ENCODE results near the gene ZNF644. TPM values are rescaled to one million over a fixed set of nuclear protein-coding genes. Genes with fewer than 3 reads are reported as not detected.
"Not testable (repeated sequence)": the region's sequence is repeated elsewhere in the genome, so short reads cannot be mapped to it uniquely, and the experiment has no call there.

Gene ZNF644
- total and polyA plus RNA-seq, 7 experiments from 2014 or later: 53.9 to 117 (median 78.5) TPM

DNA sequence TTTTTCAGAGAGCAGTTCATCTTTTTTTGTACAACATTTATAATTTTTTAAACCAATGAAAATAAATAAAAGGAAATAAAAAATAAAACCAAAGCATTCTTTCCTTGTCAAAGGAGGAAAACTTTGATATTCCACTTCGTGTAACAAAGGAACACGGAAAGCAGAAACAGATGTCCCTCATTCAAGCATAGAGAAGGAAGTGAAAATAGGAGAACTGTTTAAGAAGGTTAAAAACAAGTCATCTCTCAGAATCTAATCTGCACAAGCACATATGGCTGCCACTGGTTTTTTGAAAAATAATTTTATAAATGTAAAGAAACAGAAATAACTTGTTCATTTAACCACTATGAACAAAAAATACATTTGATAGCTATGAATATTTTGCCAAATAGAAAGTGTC, 35.9 kb upstream of the ZNF644 start:
- no peak for DNase-seq
- no peak overlapping the region for H3K27ac Mint-ChIP-seq
- CTCF ChIA-PET: no interaction called here
- peaks cover 0 to 2% (median 0%) of the 10 kb centered on the region in 7 donors for H3K4me1 Mint-ChIP-seq
- peaks cover 0 to 4% (median 0%) of the 10 kb centered on the region in 11 donors for H3K9me3 Mint-ChIP-seq
- H3K36me3 Mint-ChIP-seq: peaks cover 0 to 4% (median 0%) of the 10 kb centered on the region in 5 donors
- H3K27ac ChIP-seq (ENCODE audit: low read depth, low read length): no peak overlapping the region
- H3K4me3 ChIP-seq (ENCODE audit: low read length): no peak overlapping the region
- peaks cover 4 to 11% (median 5%) of the 10 kb centered on the region in 5 donors for H3K27me3 Mint-ChIP-seq
- no peaks in the 10 kb centered on the region for H3K9me3 ChIP-seq (ENCODE audit: control insufficient read depth in 2 of 3, low read length in 3 of 3)
- H3K36me3 ChIP-seq (ENCODE audit: control insufficient read depth in 2 of 3, insufficient read depth in 3 of 3, low read length in 3 of 3): no peaks in the 10 kb centered on the region
- intact Hi-C loops (cut with micrococcal nuclease): no loop called here
- H3K27me3 ChIP-seq (ENCODE audit: control insufficient read depth in 2 of 2, insufficient read depth in 2 of 2, low read length in 2 of 2): no peaks in the 10 kb centered on the region
- H3K4me1 ChIP-seq (ENCODE audit: control insufficient read depth in 2 of 2, insufficient read depth in 2 of 2, low read length in 2 of 2): peaks cover 0 to 9% of the 10 kb centered on the region in 2 donors
- POLR2A ChIA-PET: no interaction called here
- H3K4me3 Mint-ChIP-seq: no peak overlapping the region
- ATAC-seq: no peak

DNA sequence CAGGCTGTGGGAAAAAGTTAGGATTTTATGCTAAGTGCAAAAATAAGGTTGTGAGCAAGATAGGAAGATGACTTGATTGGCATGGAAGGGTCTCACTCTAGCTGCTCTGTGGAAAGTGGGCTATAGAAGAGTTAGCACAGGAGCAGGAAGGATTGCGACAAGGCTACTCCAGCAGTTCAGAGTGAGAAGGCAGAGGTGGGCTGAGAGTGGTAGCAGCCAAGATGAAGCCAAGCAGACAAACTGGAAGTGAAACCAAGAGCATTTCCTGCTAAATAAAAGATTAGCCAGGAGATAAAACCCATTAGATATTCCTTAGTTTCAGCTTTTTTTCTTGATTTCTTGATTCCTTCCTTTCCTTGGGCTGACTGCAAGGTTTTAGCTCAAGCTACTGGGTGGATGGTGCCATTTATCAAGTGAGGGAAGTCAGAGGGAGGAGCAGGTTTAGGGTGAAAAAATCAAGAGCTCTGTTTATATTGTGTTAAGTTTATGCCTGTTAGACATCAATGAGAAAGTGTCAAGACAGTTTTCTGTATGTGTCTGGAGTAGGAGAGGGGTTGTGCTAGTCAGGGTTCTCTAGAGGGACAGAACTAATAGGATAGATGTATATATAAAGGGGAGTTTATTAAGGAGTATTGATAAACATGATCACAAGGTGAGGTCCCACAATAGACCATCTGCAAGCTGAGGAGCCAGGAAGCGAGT, 33.1 kb upstream of the ZNF644 start:
- Histone ChIP-seq H3K9me3 (ENCODE audit: control insufficient read depth in 2 of 3, low read length in 3 of 3) (no peaks in the 10 kb centered on the region), H3K27ac (ENCODE audit: low read depth, low read length) (no peak overlapping the region), H3K36me3 (ENCODE audit: control insufficient read depth in 2 of 3, insufficient read depth in 3 of 3, low read length in 3 of 3) (no peaks in the 10 kb centered on the region), H3K4me1 (ENCODE audit: control insufficient read depth in 2 of 2, insufficient read depth in 2 of 2, low read length in 2 of 2) (peaks cover 0 to 9% of the 10 kb centered on the region in 2 donors), H3K27me3 (ENCODE audit: control insufficient read depth in 2 of 2, insufficient read depth in 2 of 2, low read length in 2 of 2) (no peaks in the 10 kb centered on the region), H3K4me3 (ENCODE audit: low read length) (no peak overlapping the region)
- Mint-ChIP-seq H3K4me3 (no peak overlapping the region), H3K9me3 (no peaks in the 10 kb centered on the region), H3K4me1 (no peaks in the 10 kb centered on the region), H3K27ac (no peak overlapping the region), H3K36me3 (no peaks in the 10 kb centered on the region), H3K27me3 (peaks cover 0 to 8% (median under 1%) of the 10 kb centered on the region in 5 donors)
- POLR2A ChIA-PET: no interaction called here
- peak in 1 of 9 donors; percentile 0 for DNase-seq
- intact Hi-C loops (cut with micrococcal nuclease): no loop called here
- no peak for ATAC-seq
- CTCF ChIA-PET: no interaction called here

DNA sequence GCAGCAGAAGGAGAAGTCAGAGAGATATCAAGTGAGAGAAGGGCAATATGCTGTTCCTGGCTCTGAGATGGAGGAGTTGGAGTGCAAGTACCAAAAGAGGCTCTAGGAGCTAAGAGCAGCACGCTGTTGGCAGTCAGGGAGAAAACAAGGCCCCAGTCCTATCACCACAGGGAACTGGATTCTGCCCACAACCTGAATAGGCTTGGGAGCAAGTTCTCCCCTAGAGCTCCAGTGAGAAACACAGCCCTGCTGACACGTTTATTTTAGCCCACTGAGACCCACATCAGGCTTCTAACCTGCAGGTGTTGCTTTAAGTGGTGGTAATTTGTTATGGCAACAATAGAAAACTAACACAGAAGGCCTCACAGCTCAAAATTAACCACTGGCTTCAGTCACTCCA, 31.8 kb upstream of the ZNF644 start:
- Histone ChIP-seq H3K9me3 (ENCODE audit: control insufficient read depth in 2 of 3, low read length in 3 of 3) (no peaks in the 10 kb centered on the region), H3K27ac (ENCODE audit: low read depth, low read length) (no peak overlapping the region), H3K27me3 (ENCODE audit: control insufficient read depth in 2 of 2, insufficient read depth in 2 of 2, low read length in 2 of 2) (no peaks in the 10 kb centered on the region), H3K4me3 (ENCODE audit: low read length) (no peak overlapping the region), H3K36me3 (ENCODE audit: control insufficient read depth in 2 of 3, insufficient read depth in 3 of 3, low read length in 3 of 3) (no peaks in the 10 kb centered on the region), H3K4me1 (ENCODE audit: control insufficient read depth in 2 of 2, insufficient read depth in 2 of 2, low read length in 2 of 2) (peaks cover 0 to 9% of the 10 kb centered on the region in 2 donors)
- intact Hi-C loops (cut with micrococcal nuclease): no loop called here
- Mint-ChIP-seq H3K4me1 (no peaks in the 10 kb centered on the region), H3K27me3 (peaks cover 0 to 2% (median 0%) of the 10 kb centered on the region in 5 donors), H3K4me3 (no peak overlapping the region), H3K27ac (no peak overlapping the region), H3K36me3 (no peaks in the 10 kb centered on the region), H3K9me3 (no peaks in the 10 kb centered on the region)
- POLR2A ChIA-PET: no interaction called here
- DNase-seq (no peak), ATAC-seq (no peak)
- CTCF ChIA-PET: no interaction called here

DNA sequence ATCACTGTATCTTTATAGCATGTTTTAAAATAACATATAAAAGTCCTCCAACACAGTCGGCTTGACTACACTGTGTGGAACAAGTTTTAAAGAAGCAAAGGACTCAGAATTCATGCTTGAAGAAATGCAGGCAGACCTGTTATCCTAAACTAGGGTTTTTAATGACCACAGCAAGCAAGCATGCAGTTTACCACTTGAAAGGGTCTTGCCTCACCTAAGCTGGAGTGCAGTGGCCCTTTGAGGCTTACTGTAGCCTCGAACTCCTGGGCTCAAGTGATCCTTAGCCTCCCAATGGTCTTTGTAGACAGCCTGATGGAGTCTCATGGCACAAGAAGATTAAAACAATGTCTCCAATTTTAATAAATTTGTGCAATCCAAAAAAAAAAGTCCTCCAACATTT, 27.7 kb upstream of the ZNF644 start:
- H3K4me1 Mint-ChIP-seq; H3K27me3 ChIP-seq (ENCODE audit: control insufficient read depth in 2 of 2, insufficient read depth in 2 of 2, low read length in 2 of 2); H3K27ac ChIP-seq (ENCODE audit: low read depth, low read length); H3K36me3 Mint-ChIP-seq; H3K9me3 ChIP-seq (ENCODE audit: control insufficient read depth in 2 of 3, low read length in 3 of 3); H3K4me3 Mint-ChIP-seq; DNase-seq; H3K27ac Mint-ChIP-seq; POLR2A ChIA-PET; H3K36me3 ChIP-seq (ENCODE audit: control insufficient read depth in 2 of 3, insufficient read depth in 3 of 3, low read length in 3 of 3); ATAC-seq; H3K9me3 Mint-ChIP-seq; intact Hi-C loops (cut with micrococcal nuclease); H3K4me3 ChIP-seq (ENCODE audit: low read length); H3K4me1 ChIP-seq (ENCODE audit: control insufficient read depth in 2 of 2, insufficient read depth in 2 of 2, low read length in 2 of 2): not testable (repeated sequence)
- CTCF ChIA-PET: interaction anchor here (0.6 kb wide), 1 partner anchor 11 kb away, joined by 3 read pairs; no protein-coding TSS in a partner anchor
- peaks cover 0 to 12% (median 0%) of the 10 kb centered on the region in 5 donors for H3K27me3 Mint-ChIP-seq

GRCh38 chr1:91046766-91047165, 24.9 kb upstream of the ZNF644 start:
- no peaks in the 10 kb centered on the region for H3K27me3 ChIP-seq (ENCODE audit: control insufficient read depth in 2 of 2, insufficient read depth in 2 of 2, low read length in 2 of 2)
- H3K9me3 Mint-ChIP-seq: peaks cover 0 to 9% (median 3%) of the 10 kb centered on the region in 11 donors
- no peak overlapping the region for H3K27ac ChIP-seq (ENCODE audit: low read depth, low read length)
- POLR2A ChIA-PET: no interaction called here
- H3K4me3 Mint-ChIP-seq: no peak overlapping the region
- DNase-seq: no peak
- ATAC-seq: no peak
- H3K36me3 Mint-ChIP-seq: no peaks in the 10 kb centered on the region
- intact Hi-C loops (cut with micrococcal nuclease): no loop called here
- H3K4me1 Mint-ChIP-seq: no peaks in the 10 kb centered on the region
- no peaks in the 10 kb centered on the region for H3K9me3 ChIP-seq (ENCODE audit: control insufficient read depth in 2 of 3, low read length in 3 of 3)
- no peaks in the 10 kb centered on the region for H3K4me1 ChIP-seq (ENCODE audit: control insufficient read depth in 2 of 2, insufficient read depth in 2 of 2, low read length in 2 of 2)
- H3K4me3 ChIP-seq (ENCODE audit: low read length): no peak overlapping the region
- CTCF ChIA-PET: interaction anchor here (0.6 kb wide), 1 partner anchor 32 kb away, joined by 3 read pairs; no protein-coding TSS in a partner anchor
- no peaks in the 10 kb centered on the region for H3K36me3 ChIP-seq (ENCODE audit: control insufficient read depth in 2 of 3, insufficient read depth in 3 of 3, low read length in 3 of 3)
- H3K27me3 Mint-ChIP-seq: peaks cover 0 to 12% (median 0%) of the 10 kb centered on the region in 5 donors
- no peak overlapping the region for H3K27ac Mint-ChIP-seq

DNA sequence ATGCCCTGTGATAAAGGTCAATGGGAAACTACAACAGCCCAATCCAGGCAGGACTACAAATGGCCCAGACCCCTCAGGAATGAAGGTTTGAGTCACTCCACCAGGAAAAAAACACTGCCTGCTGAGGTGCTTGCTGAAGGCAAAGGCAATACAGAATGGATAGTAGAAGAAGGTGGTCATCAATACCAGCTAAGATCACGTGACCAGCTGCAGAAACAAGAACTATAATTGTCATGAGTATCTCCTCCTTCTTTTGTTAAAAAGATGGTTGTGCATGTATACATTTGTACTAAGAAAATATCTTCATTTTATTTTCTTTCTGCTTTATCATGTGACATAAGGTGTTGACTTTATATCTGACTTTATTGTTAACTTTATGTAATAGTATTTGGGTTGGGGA, 23.4 kb upstream of the ZNF644 start:
- H3K4me3 Mint-ChIP-seq: no peak overlapping the region
- ATAC-seq: no peak
- H3K4me1 Mint-ChIP-seq: no peaks in the 10 kb centered on the region
- CTCF ChIA-PET: no interaction called here
- no peak overlapping the region for H3K4me3 ChIP-seq (ENCODE audit: low read length)
- H3K4me1 ChIP-seq (ENCODE audit: control insufficient read depth in 2 of 2, insufficient read depth in 2 of 2, low read length in 2 of 2): no peaks in the 10 kb centered on the region
- POLR2A ChIA-PET: no interaction called here
- peaks cover 0 to 20% (median 8%) of the 10 kb centered on the region in 11 donors for H3K9me3 Mint-ChIP-seq
- H3K9me3 ChIP-seq (ENCODE audit: control insufficient read depth in 2 of 3, low read length in 3 of 3): no peaks in the 10 kb centered on the region
- H3K27me3 Mint-ChIP-seq: peaks cover 0 to 12% (median 0%) of the 10 kb centered on the region in 5 donors
- DNase-seq: no peak
- no peaks in the 10 kb centered on the region for H3K36me3 ChIP-seq (ENCODE audit: control insufficient read depth in 2 of 3, insufficient read depth in 3 of 3, low read length in 3 of 3)
- no peaks in the 10 kb centered on the region for H3K27me3 ChIP-seq (ENCODE audit: control insufficient read depth in 2 of 2, insufficient read depth in 2 of 2, low read length in 2 of 2)
- H3K27ac ChIP-seq (ENCODE audit: low read depth, low read length): no peak overlapping the region
- H3K36me3 Mint-ChIP-seq: peaks cover 0 to 9% (median 3%) of the 10 kb centered on the region in 5 donors
- no peak overlapping the region for H3K27ac Mint-ChIP-seq
- intact Hi-C loops (cut with micrococcal nuclease): no loop called here

DNA sequence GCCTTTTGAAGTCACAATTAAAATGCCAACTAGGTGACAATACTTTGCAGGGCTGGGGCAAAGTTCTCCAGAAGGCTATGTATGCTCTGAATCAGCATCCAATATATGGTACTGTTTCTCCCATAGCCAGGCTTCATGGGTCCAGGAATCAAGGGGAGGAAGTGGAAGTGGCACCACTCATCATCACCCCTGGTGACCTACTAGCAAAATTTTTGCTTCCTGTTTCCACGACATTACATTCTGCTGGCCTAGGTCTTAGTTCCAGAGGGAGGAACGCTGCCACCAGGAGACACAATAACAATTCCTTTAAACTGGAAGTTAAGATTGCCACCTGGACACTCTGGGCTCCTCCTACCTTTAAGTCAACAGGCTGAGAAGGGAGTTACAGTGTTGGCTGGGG, 22.9 kb upstream of the ZNF644 start:
- H3K4me1 Mint-ChIP-seq; CTCF ChIA-PET; ATAC-seq; H3K27me3 ChIP-seq (ENCODE audit: control insufficient read depth in 2 of 2, insufficient read depth in 2 of 2, low read length in 2 of 2); H3K4me3 ChIP-seq (ENCODE audit: low read length); H3K27ac ChIP-seq (ENCODE audit: low read depth, low read length); H3K36me3 Mint-ChIP-seq; H3K36me3 ChIP-seq (ENCODE audit: control insufficient read depth in 2 of 3, insufficient read depth in 3 of 3, low read length in 3 of 3); DNase-seq; H3K4me3 Mint-ChIP-seq; POLR2A ChIA-PET; H3K4me1 ChIP-seq (ENCODE audit: control insufficient read depth in 2 of 2, insufficient read depth in 2 of 2, low read length in 2 of 2); H3K9me3 ChIP-seq (ENCODE audit: control insufficient read depth in 2 of 3, low read length in 3 of 3); H3K27me3 Mint-ChIP-seq; H3K27ac Mint-ChIP-seq; intact Hi-C loops (cut with micrococcal nuclease): not testable (repeated sequence)
- H3K9me3 Mint-ChIP-seq: peaks cover 0 to 20% (median 8%) of the 10 kb centered on the region in 11 donors

Measured in naive thymus-derived CD4-positive, alpha-beta T cell (primary cell).